Hematopoietic multipotent progenitor cell treated with erythropoietin and hydrocortisone succinate and interleukin-3 and kit ligand, for 6 days (in vitro differentiated cells): ENCODE measurements around the gene ZNF593OS.

Source experiments
- DNase-seq: peaks from one replicate; pipeline ENCODE4 v3.0.0-alpha.2; 2015

The ZNF593OS gene

GRCh38 chr1:26171084-26172072 lies at the start of gene ZNF593OS:
Gene ZNF593OS, minus strand, starts transcription at chr1:26171832. Its CDS starts 171 bp downstream, at chr1:26171661.
- DNase-seq, result no peak

GRCh38 chr1:26221094-26221493 lies 49.5 kb upstream of the ZNF593OS start:
- no peak for DNase-seq

DNA sequence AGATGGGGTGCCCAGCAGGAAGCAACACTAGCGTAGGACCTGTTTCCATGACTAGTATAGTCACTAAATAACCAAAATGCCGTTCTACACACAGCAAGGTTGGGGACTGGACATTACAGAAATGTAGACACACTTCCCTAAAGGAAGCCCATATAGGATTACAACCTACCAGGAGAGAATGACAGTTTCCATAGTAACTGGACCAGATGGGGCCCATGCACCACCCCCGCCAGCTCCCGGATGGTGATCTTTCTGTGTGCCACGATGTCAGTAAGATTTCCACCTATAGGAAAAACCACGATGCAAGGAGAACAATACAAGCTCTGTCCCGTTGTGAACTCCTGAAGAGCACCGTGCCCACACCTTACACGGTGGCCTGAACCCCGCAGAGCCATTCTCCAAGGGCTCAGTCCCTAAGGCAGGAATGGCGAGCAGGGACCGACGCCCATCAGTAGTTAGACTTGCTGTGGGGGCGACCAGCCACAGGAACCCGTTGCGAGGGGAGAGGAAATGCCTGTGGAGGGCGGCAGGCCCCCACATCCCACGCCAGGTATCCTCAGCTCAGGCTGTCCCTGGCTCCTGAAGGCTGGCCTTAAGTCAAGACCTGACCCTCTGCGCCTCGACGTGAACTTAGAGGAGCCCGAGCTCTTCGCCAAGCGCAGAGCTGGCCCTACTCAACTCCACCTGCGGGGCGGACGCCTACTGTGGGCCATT lies 48.7 kb upstream of the ZNF593OS start:
- no peak for DNase-seq

DNA sequence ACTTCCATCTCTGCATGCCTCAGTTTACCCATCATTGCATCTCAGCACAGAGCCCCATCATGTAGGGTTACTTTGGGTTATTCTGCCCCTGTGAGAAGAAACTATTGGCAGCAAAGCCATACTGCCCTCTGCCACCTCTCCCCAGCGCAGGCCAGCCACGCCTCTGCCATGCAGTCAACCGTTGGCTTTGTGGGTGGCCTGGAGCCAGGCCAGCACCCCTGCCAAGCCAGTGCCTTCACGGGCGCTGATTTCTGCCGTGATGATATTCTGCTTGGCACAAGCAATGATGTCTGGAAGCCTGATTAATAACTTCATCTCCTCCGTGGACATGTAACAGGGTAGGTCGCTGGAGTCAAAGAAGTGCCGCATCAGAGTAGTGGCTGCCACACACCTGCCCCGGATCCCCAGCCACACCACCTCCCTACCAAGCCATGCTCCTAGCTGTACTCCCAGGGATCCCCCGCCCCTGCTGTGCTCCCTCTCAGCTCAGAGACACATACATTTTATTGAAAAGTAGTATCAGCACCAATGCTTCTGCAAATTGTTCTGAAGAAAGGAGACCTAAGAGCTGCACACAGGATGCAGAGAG lies 47.4 kb upstream of the ZNF593OS start:
- DNase-seq, result peak; percentile 64

DNA sequence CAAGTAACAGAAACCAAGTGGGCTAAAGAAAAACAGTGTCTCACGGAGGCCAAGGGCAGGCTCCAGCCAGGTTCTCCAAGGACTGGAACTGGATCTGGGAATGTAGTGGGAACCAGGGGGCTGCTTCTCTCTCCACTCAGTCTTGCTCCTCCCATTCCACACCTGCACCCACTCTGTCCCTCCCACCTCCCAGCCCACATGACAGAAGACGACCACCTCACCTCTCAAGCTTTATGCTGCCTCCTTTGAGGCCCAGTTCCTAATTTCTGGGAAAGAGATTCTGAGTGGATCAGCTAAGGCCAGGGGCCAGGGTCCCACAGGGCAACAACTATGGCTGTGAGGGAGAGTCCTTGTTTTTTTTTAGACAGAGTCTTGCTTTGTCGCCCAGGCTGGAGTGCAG lies 43.6 kb upstream of the ZNF593OS start:
- DNase-seq, result no peak

DNA sequence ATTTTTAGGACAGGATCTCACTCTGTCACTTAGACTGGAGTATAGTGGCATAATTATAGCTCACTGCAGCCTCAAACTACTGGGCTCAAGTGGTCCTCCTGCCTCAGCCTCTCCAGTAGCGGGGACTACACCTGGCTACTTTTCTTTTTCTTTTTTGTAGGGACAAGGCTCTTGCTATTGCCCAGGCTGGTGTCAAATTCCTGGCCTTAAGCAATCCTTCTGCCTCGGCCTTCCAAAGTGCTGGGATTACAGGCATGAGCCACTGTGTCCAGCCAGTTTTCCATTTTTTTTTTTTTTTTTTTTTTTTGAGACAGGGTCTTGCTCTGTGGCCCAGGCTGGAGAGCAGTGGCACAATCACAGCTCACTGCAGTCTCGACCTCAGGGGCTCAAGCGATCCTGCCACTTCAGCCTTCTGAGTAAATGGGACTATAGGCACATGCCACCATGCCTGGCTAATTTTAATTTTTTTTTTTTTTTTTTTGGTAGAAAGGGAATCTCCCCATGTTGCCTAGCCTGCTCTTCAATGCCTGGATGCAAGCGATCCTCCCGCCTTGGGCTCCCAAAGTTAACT lies 41.8 kb upstream of the ZNF593OS start:
- no peak for DNase-seq

DNA sequence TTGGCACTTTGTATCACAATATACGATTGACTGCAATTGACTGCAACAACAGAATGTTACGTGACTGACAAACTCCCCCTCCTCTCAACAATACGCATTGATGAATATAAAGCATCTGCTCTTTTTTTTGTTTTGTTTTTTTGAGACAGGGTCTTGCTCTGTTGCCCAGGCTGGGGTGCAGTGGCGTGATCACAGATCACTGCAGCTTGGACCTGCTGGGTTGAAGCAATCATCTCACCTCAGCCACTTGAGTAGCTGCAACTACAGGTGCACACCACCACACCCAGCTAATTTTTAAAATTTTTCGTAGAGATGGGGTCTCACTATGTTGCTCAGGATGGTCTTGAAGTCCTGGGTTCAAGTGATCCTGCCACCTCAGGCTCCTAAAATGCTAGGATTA lies 41.1 kb upstream of the ZNF593OS start:
- no peak for DNase-seq

DNA sequence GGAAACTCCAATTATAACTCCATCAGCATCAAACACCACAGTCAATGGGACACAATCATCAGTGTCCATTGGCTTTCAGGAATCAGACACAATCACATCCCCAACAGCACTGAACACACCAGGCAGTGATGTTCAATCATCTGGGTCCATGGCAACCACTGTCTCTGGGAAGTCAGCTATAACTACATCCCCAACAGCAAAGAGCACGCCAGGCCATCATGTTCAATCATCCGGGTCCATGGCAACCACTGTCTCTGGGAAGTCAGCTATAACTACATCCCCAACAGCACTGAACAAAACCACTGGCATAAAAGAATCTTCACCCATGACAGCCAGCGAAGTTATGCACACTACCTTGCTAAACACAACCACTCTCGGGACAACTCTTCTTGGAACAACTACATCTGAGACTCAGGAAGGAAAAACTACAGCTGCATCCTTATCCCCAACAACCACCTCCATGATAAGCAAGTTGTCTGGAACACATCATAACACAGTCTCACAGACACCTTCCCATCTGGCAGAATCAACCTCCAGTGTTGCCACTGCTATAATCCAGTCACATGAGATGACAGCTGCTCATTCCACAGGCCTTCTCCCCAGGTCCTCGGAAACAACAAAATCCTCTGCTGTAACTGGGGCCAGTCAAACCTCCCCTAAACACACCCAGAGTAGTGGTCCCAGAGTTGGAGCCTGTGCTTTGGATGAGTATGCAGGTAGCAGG lies 38.7 kb upstream of the ZNF593OS start:
- DNase-seq, result no peak

DNA sequence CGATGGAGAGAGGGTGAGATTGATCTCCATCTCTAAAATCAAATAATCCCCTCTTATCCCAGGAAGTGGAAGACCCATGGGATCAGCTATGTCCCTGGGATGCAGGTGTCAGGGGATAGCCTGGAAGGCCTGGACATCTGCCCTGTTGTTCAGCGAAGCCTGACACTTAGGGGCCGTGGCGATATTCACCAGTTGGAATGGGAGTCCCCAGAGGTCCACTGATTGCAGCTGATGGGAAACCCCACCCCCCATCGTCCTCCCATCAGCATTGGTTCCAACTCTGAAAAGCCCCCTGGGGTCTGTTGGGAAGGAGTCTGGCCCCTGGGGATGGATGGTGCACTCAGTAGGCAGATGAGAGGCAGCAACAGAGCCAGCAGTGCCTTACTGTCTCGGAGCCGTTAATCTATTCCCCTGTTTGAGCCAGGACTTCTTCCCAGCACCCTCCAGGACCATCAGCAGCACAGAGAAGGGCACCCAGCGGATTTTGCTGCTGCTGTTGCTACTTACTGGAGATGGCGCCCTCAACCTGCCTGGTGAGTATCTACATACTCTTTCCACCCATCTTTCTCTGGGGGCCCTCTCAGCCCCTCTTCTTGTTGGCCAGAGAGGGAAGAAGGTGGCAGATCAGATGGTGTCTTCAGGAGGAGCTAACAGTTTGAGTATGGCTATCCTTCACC lies 32.1 kb upstream of the ZNF593OS start:
- DNase-seq, result peak; percentile 39

GRCh38 chr1:26200413-26200812 lies 28.8 kb upstream of the ZNF593OS start:
- DNase-seq, result no peak

DNA sequence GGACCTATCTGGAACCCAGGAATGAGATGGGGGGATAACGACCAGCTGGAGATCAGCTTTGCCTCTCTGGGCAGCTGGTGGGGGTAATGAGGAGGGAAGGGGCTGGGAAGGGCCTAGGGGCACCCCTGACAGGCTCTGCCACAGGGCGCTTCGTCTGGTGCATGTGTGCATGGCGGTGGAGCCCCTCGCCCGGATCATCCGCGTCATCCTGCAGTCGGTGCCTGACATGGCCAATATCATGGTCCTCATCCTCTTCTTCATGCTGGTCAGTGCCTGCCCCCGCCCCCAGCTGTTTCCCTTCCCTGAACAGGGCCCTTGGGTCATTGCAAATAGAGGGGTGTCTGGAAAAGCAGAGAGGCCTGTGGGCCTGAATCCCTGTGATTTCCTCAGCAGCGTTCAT lies 26.2 kb upstream of the ZNF593OS start:
- DNase-seq, result no peak

DNA sequence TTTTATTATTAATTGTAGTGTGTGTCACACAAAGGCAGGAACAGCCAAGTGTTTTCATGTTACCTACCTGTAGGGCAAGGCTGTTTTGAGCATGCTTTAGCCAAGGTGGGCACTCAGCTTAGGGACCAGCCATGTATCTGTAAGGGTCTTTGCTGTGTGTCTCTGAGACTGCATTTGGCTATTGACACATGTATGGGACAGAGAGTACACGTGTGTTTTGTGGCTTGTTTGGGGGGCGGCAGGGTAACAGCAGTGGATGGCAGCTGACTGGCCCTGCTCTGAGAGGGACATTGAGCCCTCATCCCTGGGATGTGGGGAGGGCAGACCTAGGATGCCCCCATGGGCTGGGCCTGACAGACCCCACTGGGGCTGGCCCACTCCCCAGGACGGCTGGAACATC lies 25.7 kb upstream of the ZNF593OS start:
- DNase-seq, result no peak

- DNase-seq, result no peak
These were observed 24.2 kb upstream of the ZNF593OS start for GRCh38 chr1:26195805-26196204.

DNA sequence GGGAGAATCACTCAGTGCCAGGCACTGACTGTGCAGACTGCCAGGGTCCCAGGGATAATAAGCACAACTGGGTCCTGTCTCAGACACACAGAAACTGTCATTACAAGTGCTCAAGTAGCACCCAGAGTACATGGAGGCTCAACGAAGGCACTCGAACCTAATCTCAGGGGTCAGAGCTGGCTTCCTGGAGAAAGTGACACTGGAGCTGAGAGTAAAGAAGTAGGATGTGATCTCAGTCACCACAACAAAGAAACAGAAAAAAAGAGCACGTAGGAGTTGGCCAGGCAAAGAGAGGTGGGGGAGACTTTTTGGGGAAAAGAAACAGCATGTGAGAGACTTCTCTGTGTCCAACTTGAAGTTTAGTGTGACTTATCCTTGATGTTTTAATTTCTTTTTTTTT lies 20.1 kb upstream of the ZNF593OS start:
- no peak for DNase-seq

GRCh38 chr1:26190373-26190987 lies 18.8 kb upstream of the ZNF593OS start, which contains the start of gene CATSPER4:
Gene CATSPER4, plus strand, starts transcription at chr1:26190602. Its CDS starts 26 bp downstream, at chr1:26190628.
- peak; percentile 63 for DNase-seq

GRCh38 chr1:26189751-26190275 lies 18.2 kb upstream of the ZNF593OS start:
- no peak for DNase-seq

GRCh38 chr1:26189331-26189730 lies 17.7 kb upstream of the ZNF593OS start:
- DNase-seq, result no peak

DNA sequence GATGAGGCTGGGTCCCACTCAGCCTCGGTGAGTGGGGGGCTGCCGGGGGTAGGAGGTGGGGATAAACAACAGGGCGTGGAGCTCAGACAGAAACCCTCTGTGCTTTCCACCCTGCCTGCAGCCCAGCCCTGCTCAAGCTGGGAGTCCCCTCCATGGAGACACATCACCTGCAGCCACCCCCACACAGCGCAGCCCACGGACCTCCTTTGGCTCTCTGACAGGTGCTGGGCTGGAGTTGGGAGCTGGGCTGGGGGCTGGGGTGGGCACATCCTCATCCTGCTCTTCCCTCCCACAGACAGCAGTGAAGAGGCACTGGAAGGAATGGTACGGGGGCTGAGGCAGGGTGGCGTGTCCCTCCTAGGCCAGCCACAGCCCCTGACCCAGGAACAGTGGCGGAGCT lies 16.8 kb upstream of the ZNF593OS start:
- no peak for DNase-seq

GRCh38 chr1:26187882-26188281 lies 16.2 kb upstream of the ZNF593OS start:
- no peak for DNase-seq

- DNase-seq, result no peak
These were observed 13.3 kb upstream of the ZNF593OS start for GRCh38 chr1:26184883-26185282.

- no peak for DNase-seq
These were observed 12.5 kb upstream of the ZNF593OS start for GRCh38 chr1:26184086-26184485.
